ENCODE results near the gene KCND2. TPM values are rescaled to one million over a fixed set of nuclear protein-coding genes. Genes with fewer than 3 reads are reported as not detected.

KCND2 gene
- total RNA-seq, 4 donors from 2014 or later: 0.07 to 0.93 (median 0.30) TPM

DNA sequence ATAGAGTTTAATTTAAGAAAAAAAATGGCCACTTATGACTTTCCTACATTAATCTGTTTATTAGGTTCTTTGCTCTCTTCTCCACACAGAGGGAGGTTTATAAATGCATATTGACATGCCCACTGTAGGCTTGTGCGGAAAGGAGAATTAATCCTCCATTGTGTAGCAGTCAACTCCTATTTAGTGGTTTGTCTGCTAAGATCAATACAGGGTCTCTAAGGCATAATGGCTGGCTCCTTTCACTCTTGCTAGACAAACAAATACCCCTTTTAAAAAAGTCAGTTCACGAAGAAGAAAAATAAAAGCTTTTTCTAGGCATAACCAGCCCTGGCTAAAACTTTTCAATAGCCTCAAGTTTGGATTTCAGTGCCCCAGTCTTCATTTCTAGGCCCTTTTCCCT is 443.3 kb downstream of the KCND2 start:
- H3K27me3 ChIP-seq: no peaks in the 10 kb centered on the region
- no peak for TF ChIP-seq CTCF (IDR thresholded peaks at IDR 0.05 in 4 of 5, conservative IDR thresholded peaks at IDR 0.05 in 1 of 5)
- no peak for TF ChIP-seq POLR2A (IDR thresholded peaks at IDR 0.05)
- no peak overlapping the region for H3K27ac ChIP-seq

DNA sequence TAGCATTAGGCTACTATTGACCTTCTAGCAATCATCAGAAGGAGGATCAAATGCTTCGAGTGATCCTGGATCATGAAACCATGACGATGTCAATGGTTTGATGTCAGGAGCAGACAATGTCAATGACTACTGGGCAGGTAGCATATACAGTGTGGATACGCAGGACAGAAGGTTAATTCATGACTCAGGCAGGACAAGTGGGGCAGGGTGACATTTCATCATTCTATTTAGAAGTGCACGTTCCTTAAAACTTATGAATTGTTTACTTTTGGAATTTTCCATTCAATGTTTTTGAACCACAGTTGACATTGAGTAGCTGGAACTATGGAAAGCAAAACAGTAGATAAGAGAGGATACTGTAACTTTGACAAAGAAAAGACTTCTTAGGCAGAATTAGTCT is 444.2 kb downstream of the KCND2 start:
- no peaks in the 10 kb centered on the region for H3K4me1 ChIP-seq
- no peak overlapping the region for H3K4me3 ChIP-seq
- H3K27ac ChIP-seq: no peak overlapping the region
- intact Hi-C loops (cut with DNase I; ENCODE audit: low total_unique reads) (no loop called here), in situ Hi-C loops (cut with MboI; ENCODE audit: low sequenced_read_pairs in 4 of 4) (no loop called here)
- TF ChIP-seq CTCF (IDR thresholded peaks at IDR 0.05 in 4 of 5, conservative IDR thresholded peaks at IDR 0.05 in 1 of 5) (no peak), POLR2A (IDR thresholded peaks at IDR 0.05) (no peak)
- no peaks in the 10 kb centered on the region for H3K27me3 ChIP-seq
- ATAC-seq (no peak), DNase-seq (no peak)
- no peaks in the 10 kb centered on the region for H3K9me3 ChIP-seq
- no peaks in the 10 kb centered on the region for H3K36me3 ChIP-seq

More for the DNA sequence above, 443.3 kb downstream of the KCND2 start:
- Histone ChIP-seq H3K9me3 (no peaks in the 10 kb centered on the region), H3K4me3 (no peak overlapping the region), H3K4me1 (no peaks in the 10 kb centered on the region), H3K36me3 (no peaks in the 10 kb centered on the region)
- DNase-seq (no peak), ATAC-seq (no peak)
- in situ Hi-C loops (cut with MboI; ENCODE audit: low sequenced_read_pairs in 4 of 4) (no loop called here), intact Hi-C loops (cut with DNase I; ENCODE audit: low total_unique reads) (no loop called here)

DNA sequence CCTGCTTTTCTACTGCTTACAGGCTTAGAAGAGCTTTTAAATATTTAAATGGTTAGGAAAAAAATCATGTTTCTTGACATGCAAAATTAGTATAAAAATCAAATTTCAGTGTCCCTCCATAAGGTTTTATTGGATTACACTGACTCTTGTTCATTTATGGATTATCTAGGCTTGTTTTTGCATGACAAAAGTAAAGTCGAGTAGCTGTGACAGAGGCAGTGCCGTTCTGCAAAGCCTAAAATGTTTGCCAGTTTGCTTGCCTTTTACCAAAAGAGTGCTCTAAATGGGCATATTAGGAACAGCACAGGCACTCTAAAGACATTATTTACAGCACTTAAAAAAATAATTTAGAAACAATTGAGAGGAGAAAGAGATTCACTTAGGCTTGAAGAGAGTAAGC is 445.4 kb downstream of the KCND2 start:
- Histone ChIP-seq H3K36me3 (no peaks in the 10 kb centered on the region), H3K4me3 (no peak overlapping the region), H3K27me3 (no peaks in the 10 kb centered on the region), H3K4me1 (no peaks in the 10 kb centered on the region), H3K9me3 (no peaks in the 10 kb centered on the region), H3K27ac (no peak overlapping the region)
- in situ Hi-C loops (cut with MboI; ENCODE audit: low sequenced_read_pairs in 4 of 4) (no loop called here), intact Hi-C loops (cut with DNase I; ENCODE audit: low total_unique reads) (no loop called here)
- DNase-seq: no peak
- no peak for ATAC-seq
- no peak for TF ChIP-seq CTCF (IDR thresholded peaks at IDR 0.05 in 4 of 5, conservative IDR thresholded peaks at IDR 0.05 in 1 of 5)
- TF ChIP-seq POLR2A (IDR thresholded peaks at IDR 0.05): no peak

DNA sequence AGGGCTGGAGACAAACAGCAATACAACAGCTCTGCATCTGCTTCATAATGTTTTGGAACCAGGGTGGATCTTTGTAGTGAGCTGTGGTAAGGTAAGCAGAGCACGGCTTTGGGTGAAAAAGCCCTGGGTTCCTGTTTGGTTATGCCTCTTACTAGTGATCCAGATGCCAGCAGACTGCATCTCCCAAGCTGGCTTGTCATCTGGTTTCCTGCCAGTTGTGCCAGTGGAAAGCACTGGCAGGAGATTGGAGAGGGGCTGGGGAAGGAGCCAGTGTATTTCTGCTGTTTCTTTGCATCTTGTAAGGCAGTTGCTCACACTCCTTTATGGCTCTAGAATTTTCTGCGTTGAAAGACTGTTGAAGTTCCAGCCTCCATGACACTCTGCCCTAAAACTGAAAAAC is 447.3 kb downstream of the KCND2 start:
- H3K4me3 ChIP-seq: no peak overlapping the region
- intact Hi-C loops (cut with DNase I; ENCODE audit: low total_unique reads): no loop called here
- no peak overlapping the region for H3K27ac ChIP-seq
- H3K27me3 ChIP-seq: no peaks in the 10 kb centered on the region
- in situ Hi-C loops (cut with MboI; ENCODE audit: low sequenced_read_pairs in 4 of 4): no loop called here
- DNase-seq (no peak), ATAC-seq (no peak)
- H3K4me1 ChIP-seq: no peaks in the 10 kb centered on the region
- no peaks in the 10 kb centered on the region for H3K36me3 ChIP-seq
- no peaks in the 10 kb centered on the region for H3K9me3 ChIP-seq
- no peak for TF ChIP-seq POLR2A (IDR thresholded peaks at IDR 0.05)
- no peak for TF ChIP-seq CTCF (IDR thresholded peaks at IDR 0.05 in 4 of 5, conservative IDR thresholded peaks at IDR 0.05 in 1 of 5)

All from gastrocnemius medialis (tissue), 4 donors.